Measurements from ENCODE around the gene PRICKLE1. TPM values are rescaled to one million over a fixed set of nuclear protein-coding genes. Genes with fewer than 3 reads are reported as not detected.
A peak's percentile ranks its signal among the peaks of the same experiment; 100 is the strongest.

Gene PRICKLE1
- total RNA-seq, 2 donors from 2014 or later: 7.6 to 19.7 TPM

DNA sequence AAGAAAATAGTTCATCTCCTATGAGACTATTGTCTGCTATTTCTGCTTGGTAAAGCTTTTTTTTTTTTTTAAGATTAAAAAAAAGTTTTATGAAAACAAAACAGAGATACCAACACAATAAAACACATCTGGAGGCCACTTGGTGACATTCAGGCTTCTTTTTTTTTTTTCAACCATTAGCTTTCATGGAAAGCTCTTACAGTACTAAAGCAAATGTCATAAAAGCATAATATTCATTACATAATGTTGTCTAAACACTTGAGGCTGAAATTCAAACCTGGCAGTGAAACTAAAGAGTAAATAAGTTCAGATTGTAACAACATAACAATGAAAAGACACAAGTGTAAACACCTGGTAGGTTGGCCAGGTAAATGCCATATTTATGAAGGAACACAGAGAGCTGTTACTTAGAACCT, 14.7 kb downstream of the PRICKLE1 start:
- no peak overlapping the region for H3K4me3 ChIP-seq
- H3K4me1 ChIP-seq: peaks cover 0 to 26% of the 10 kb centered on the region in 2 donors
- TF ChIP-seq, protein P1, sequence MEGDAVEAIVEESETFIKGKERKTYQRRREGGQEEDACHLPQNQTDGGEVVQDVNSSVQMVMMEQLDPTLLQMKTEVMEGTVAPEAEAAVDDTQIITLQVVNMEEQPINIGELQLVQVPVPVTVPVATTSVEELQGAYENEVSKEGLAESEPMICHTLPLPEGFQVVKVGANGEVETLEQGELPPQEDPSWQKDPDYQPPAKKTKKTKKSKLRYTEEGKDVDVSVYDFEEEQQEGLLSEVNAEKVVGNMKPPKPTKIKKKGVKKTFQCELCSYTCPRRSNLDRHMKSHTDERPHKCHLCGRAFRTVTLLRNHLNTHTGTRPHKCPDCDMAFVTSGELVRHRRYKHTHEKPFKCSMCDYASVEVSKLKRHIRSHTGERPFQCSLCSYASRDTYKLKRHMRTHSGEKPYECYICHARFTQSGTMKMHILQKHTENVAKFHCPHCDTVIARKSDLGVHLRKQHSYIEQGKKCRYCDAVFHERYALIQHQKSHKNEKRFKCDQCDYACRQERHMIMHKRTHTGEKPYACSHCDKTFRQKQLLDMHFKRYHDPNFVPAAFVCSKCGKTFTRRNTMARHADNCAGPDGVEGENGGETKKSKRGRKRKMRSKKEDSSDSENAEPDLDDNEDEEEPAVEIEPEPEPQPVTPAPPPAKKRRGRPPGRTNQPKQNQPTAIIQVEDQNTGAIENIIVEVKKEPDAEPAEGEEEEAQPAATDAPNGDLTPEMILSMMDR (IDR thresholded peaks at IDR 0.05): no peak
- no peaks in the 10 kb centered on the region for H3K9me3 ChIP-seq
- no peak for DNase-seq (ENCODE audit: low spot score)
- H3K36me3 ChIP-seq: no peaks in the 10 kb centered on the region
- H3K27ac ChIP-seq: no peak overlapping the region
- no peaks in the 10 kb centered on the region for H3K27me3 ChIP-seq

GRCh38 chr12:42571327-42572009, 18.1 kb downstream of the PRICKLE1 start:
- H3K4me1 ChIP-seq: peaks cover 0 to 19% of the 10 kb centered on the region in 2 donors
- H3K9me3 ChIP-seq: no peaks in the 10 kb centered on the region
- H3K27ac ChIP-seq: no peak overlapping the region
- TF ChIP-seq, protein P1 (IDR thresholded peaks at IDR 0.05): no peak
- H3K36me3 ChIP-seq: no peaks in the 10 kb centered on the region
- no peak for DNase-seq (ENCODE audit: low spot score)
- H3K4me3 ChIP-seq: no peak overlapping the region
- no peaks in the 10 kb centered on the region for H3K27me3 ChIP-seq

- TF ChIP-seq, protein P1 (IDR thresholded peaks at IDR 0.05): no peak
- no peak for DNase-seq (ENCODE audit: low spot score)
- Histone ChIP-seq H3K9me3 (no peaks in the 10 kb centered on the region), H3K27me3 (no peaks in the 10 kb centered on the region), H3K4me3 (no peak overlapping the region), H3K36me3 (no peaks in the 10 kb centered on the region), H3K4me1 (peaks cover 0 to 23% of the 10 kb centered on the region in 2 donors), H3K27ac (no peak overlapping the region)
These were observed 19.5 kb downstream of the PRICKLE1 start for GRCh38 chr12:42570076-42570475.

DNA sequence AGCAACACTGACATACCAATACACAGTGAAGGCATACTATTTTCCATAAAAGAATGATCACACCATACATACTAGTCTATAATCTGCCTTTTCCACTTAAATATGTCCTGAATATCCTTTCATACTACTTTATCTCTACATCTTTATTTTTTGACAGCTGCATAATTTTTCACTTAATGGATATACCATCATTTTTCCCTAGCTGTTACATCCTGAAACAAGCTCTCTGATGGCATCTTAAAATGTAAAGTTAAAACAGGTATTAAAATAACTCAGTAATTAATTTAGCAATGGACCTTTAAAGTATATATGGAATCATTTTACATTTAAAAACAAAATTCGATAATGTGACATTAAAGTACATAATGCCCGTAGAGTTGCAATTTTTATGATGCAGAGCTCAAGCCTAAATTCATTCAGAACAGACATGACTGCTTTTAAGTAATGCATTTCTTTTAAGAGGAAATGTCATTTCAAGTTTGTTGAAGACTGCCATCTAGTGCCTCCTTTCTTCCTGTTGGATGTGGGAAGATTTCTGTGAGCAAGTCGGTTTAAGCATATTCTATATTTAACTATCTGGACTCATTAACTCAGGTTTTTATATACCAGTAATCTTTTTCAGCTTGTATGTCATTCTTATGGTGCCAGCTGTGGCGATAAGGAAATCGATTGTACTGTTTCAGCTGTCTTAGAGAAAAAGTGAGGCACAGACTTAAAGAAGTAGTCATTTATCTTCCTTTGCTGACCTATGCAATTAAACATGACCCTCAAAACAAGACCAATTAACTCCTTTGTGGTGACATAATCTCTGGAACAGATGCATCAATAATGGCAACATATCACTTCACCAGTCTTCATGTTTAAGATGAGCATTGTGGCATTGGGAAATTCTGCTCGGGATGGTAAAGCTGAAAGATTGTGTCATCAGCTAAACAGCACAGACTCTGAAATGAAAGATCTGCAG, 20.3 kb downstream of the PRICKLE1 start:
- TF ChIP-seq, protein P1 (IDR thresholded peaks at IDR 0.05): peak; percentile 52 to 74
- no peaks in the 10 kb centered on the region for H3K27me3 ChIP-seq
- DNase-seq (ENCODE audit: low spot score): no peak
- no peaks in the 10 kb centered on the region for H3K36me3 ChIP-seq
- H3K9me3 ChIP-seq: no peaks in the 10 kb centered on the region
- no peak overlapping the region for H3K27ac ChIP-seq
- H3K4me3 ChIP-seq: no peak overlapping the region
- H3K4me1 ChIP-seq: peaks cover 0 to 25% of the 10 kb centered on the region in 2 donors

DNA sequence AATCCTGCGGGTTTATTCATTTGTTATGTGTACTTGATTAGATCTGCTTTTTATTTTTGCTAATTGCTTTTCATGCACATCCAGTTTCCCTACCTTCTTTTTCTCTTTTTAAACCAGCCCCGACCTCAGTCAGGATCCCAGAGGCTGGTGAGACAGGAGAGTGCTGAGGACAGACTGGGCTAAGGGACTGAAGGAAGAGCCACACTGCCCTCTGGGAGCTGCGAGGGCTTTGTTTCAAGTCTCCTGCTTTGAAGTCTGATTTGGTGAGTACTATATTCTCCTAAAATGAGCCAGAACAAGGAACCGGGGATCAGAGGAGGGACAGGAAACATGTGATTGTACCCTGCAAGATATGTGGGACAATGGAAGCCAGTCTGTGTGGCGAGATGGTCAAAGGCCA, 23.9 kb downstream of the PRICKLE1 start:
- H3K4me1 ChIP-seq: peaks cover 0 to 25% of the 10 kb centered on the region in 2 donors
- no peaks in the 10 kb centered on the region for H3K9me3 ChIP-seq
- H3K27me3 ChIP-seq: no peaks in the 10 kb centered on the region
- no peak overlapping the region for H3K27ac ChIP-seq
- H3K4me3 ChIP-seq: no peak overlapping the region
- no peaks in the 10 kb centered on the region for H3K36me3 ChIP-seq
- DNase-seq (ENCODE audit: low spot score): no peak
- TF ChIP-seq, protein P1 (IDR thresholded peaks at IDR 0.05): peak in 1 of 2 donors; percentile 37

Measured in right atrium auricular region (tissue), 2 donors.